Liver (tissue), 9 donors: ENCODE data around the gene TMEM107. TPM values are rescaled to one million over a fixed set of nuclear protein-coding genes. Genes with fewer than 3 reads are reported as not detected.

Experiments used
- DNase-seq: peaks from one replicate; pipeline ENCODE4 v3.0.0-alpha.2; 2017; ENCODE audit warnings: low spot score
- H3K27ac ChIP-seq, 2 donors: one replicate each; pipeline ENCODE4 v1.7.0; 2013; ENCODE audit warnings: inconsistent platforms in 2 of 2, low read length in 2 of 2, control low read depth in 1 of 2, low read depth in 1 of 2, mild to moderate bottlenecking in 1 of 2
- H3K27me3 ChIP-seq, 4 donors: one replicate each; pipeline versions ENCODE4 v1.6.1 to v1.7.0; 2013; ENCODE audit warnings: low read length in 3 of 4, inconsistent platforms in 1 of 4, mild to moderate bottlenecking in 1 of 4, moderate library complexity in 1 of 4; ENCODE audit not compliant: control insufficient read depth in 4 of 4, insufficient read depth in 4 of 4
- H3K36me3 ChIP-seq, 4 donors: one replicate each; pipeline versions ENCODE4 v1.6.1 to v1.7.0; 2013; ENCODE audit warnings: low read length in 3 of 4, mild to moderate bottlenecking in 3 of 4, low read depth in 1 of 4, moderate library complexity in 1 of 4; ENCODE audit not compliant: control insufficient read depth in 4 of 4, insufficient read depth in 3 of 4
- H3K4me1 ChIP-seq, 4 donors: one replicate each; pipeline versions ENCODE4 v1.6.1 to v1.7.0; 2013; ENCODE audit warnings: low read length in 3 of 4, mild to moderate bottlenecking in 3 of 4, moderate library complexity in 1 of 4; ENCODE audit not compliant: control insufficient read depth in 4 of 4, insufficient read depth in 4 of 4
- H3K4me3 ChIP-seq, 3 donors: one replicate each; pipeline versions ENCODE4 v1.6.1 to v1.7.0; 2013; ENCODE audit warnings: low read length in 3 of 3, control low read depth in 1 of 3, low read depth in 1 of 3, mild to moderate bottlenecking in 1 of 3
- H3K9ac ChIP-seq, 2 donors: one replicate each; pipeline ENCODE4 v1.7.0; 2013; ENCODE audit warnings: low read length in 2 of 2, mild to moderate bottlenecking in 2 of 2, moderate library complexity in 2 of 2, control low read depth in 1 of 2, low read depth in 1 of 2
- H3K9me3 ChIP-seq, 4 donors: one replicate each; pipeline versions ENCODE4 v1.6.1 to v1.7.0; 2013; ENCODE audit warnings: low read length in 3 of 4; ENCODE audit not compliant: control insufficient read depth in 4 of 4
- CTCF ChIP-seq: fragments of 150-350 bp; IDR thresholded peaks from 2 replicates; pipeline ENCODE4 v1.5.1; 2017; ENCODE audit warnings: improper control_type of control experiment, low read depth, low read length; ENCODE audit not compliant: missing input control
- EGR1 ChIP-seq, 2 donors: IDR thresholded peaks; 2 replicates each; pipeline ENCODE4 v1.6.1; 2016 to 2018; ENCODE audit warnings: antibody characterized with exemption in 2 of 2, low read depth in 2 of 2
- FOXA1 ChIP-seq: IDR thresholded peaks from 2 replicates; pipeline ENCODE4 v1.6.1; 2016; ENCODE audit warnings: antibody characterized with exemption
- FOXA2 ChIP-seq: IDR thresholded peaks from 2 replicates; pipeline ENCODE4 v1.6.1; 2016; ENCODE audit warnings: antibody characterized with exemption
- GABPA ChIP-seq, 2 donors: IDR thresholded peaks in 1 of 2; conservative IDR thresholded peaks in 1 of 2; 2 replicates each; pipeline ENCODE4 v1.6.1; 2016; ENCODE audit warnings: antibody characterized with exemption in 2 of 2, mild to moderate bottlenecking in 1 of 2, moderate library complexity in 1 of 2
- HNF4A ChIP-seq, 2 donors: conservative IDR thresholded peaks; 2 replicates each; pipeline ENCODE4 v1.6.1; 2016; ENCODE audit warnings: antibody characterized with exemption in 2 of 2, mild to moderate bottlenecking in 2 of 2
- HNF4G ChIP-seq: IDR thresholded peaks from 2 replicates; pipeline ENCODE4 v1.6.1; 2016; ENCODE audit warnings: antibody characterized with exemption
- JUND ChIP-seq, 2 donors: IDR thresholded peaks; 2 replicates each; pipeline ENCODE4 v1.6.1; 2016; ENCODE audit warnings: antibody characterized with exemption in 2 of 2
- MAX ChIP-seq: IDR thresholded peaks from 2 replicates; pipeline ENCODE4 v1.6.1; 2016; ENCODE audit warnings: antibody characterized with exemption
- RXRA ChIP-seq, 2 donors: IDR thresholded peaks; 2 replicates each; pipeline ENCODE4 v1.6.1; 2017 to 2018; ENCODE audit warnings: antibody characterized with exemption in 2 of 2, mild to moderate bottlenecking in 1 of 2
- SP1 ChIP-seq: IDR thresholded peaks from 2 replicates; pipeline ENCODE4 v1.6.1; 2018; ENCODE audit warnings: antibody characterized with exemption, mild to moderate bottlenecking
- TAF1 ChIP-seq: conservative IDR thresholded peaks from 2 replicates; pipeline ENCODE4 v1.6.1; 2016; ENCODE audit warnings: antibody characterized with exemption, mild to moderate bottlenecking
- ZBTB33 ChIP-seq: IDR thresholded peaks from 2 replicates; pipeline ENCODE4 v1.6.1; 2016; ENCODE audit warnings: antibody characterized with exemption
- WGBS: extraction: QIAGEN DNeasy Blood & Tissue Kit; methylation state at CpG from one replicate; pipeline ENCODE4 v1.1.7; 2013; 5-methylcytosine and 5-hydroxymethylcytosine counted together
- polyA plus RNA-seq, 2 donors: library from polyadenylated mRNA; stranded (reverse) in 1 of 2; unstranded in 1 of 2; fragments of 200-250 nt in 1 of 2; fragments of >200 nt in 1 of 2; fragmentation: Nextera tagmentation in 1 of 2; extraction: Ambion mirVana in 1 of 2; gene quantifications; one replicate each; pipeline versions ENCODE4 v1.2.1 to v1.2.3, GENCODE V29; 2013 to 2015
- total RNA-seq, 2 donors: library from RNA; depleted of rRNA; stranded (reverse); fragments of >200 nt; gene quantifications; one replicate each; pipeline ENCODE4 v1.2.3, GENCODE V29; 2014
- donor health status: healthy.
- donor health status: healthy.
- donor health status: healthy.
- donor health status: healthy.
- donor health status: healthy.

Gene TMEM107
- total and polyA plus RNA-seq, 4 donors: 3.0 to 8.4 (median 4.2) TPM

GRCh38 chr17:8142887-8143580, 33.1 kb downstream of the TMEM107 start:
- H3K4me3 ChIP-seq: no peak overlapping the region
- no peaks in the 10 kb centered on the region for H3K9me3 ChIP-seq
- H3K27me3 ChIP-seq: no peaks in the 10 kb centered on the region
- H3K9ac ChIP-seq: no peak overlapping the region
- 85% methylated on average over 15 of the region's 15 CpGs for WGBS
- H3K36me3 ChIP-seq: peaks cover 44 to 77% (median 75%) of the 10 kb centered on the region in 4 donors
- TF ChIP-seq HNF4G (no peak), SP1 (no peak), HNF4A (conservative IDR thresholded peaks at IDR 0.05) (no peak), TAF1 (no peak), MAX (no peak)
- no peak for DNase-seq
- H3K27ac ChIP-seq: no peak overlapping the region
- peaks cover 0 to 9% (median 0%) of the 10 kb centered on the region in 4 donors for H3K4me1 ChIP-seq

GRCh38 chr17:8142158-8142886, 33.9 kb downstream of the TMEM107 start:
- WGBS: 91% methylated on average over 23 of the region's 23 CpGs
- Histone ChIP-seq H3K27me3 (no peaks in the 10 kb centered on the region), H3K27ac (no peak overlapping the region), H3K4me1 (peaks cover 0 to 9% (median 0%) of the 10 kb centered on the region in 4 donors), H3K36me3 (peaks cover 37 to 70% (median 69%) of the 10 kb centered on the region in 4 donors), H3K4me3 (no peak overlapping the region), H3K9me3 (no peaks in the 10 kb centered on the region), H3K9ac (no peak overlapping the region)
- TF ChIP-seq JUND (IDR thresholded peaks at IDR 0.05) (no peak), HNF4A (conservative IDR thresholded peaks at IDR 0.05) (no peak), SP1 (no peak), FOXA2 (no peak), EGR1 (IDR thresholded peaks at IDR 0.05; ENCODE audit: low read depth in 2 of 2) (no peak), RXRA (IDR thresholded peaks at IDR 0.05) (no peak), ZBTB33 (no peak), TAF1 (no peak), GABPA (IDR thresholded peaks at IDR 0.05 in 1 of 2, conservative IDR thresholded peaks at IDR 0.05 in 1 of 2) (no peak), FOXA1 (no peak), CTCF (no peak)
- no peak for DNase-seq
